Right lobe of liver (tissue), 6 donors: Measurements from ENCODE around the gene RBBP4. TPM values are rescaled to one million over a fixed set of nuclear protein-coding genes. Genes with fewer than 3 reads are reported as not detected.
A peak's percentile ranks its signal among the peaks of the same experiment; 100 is the strongest.
"Not testable (repeated sequence)": the region's sequence is repeated elsewhere in the genome, so short reads cannot be mapped to it uniquely, and the experiment has no call there.

ENCODE experiments used
- ATAC-seq, 4 donors: fragments of 200-7000 bp; cut with Tn5 transposase; one replicate each; pipeline ENCODE4 v1.9.1; 2020; ENCODE audit warnings: mild to moderate bottlenecking in 4 of 4, moderate library complexity in 4 of 4
- DNase-seq, 3 donors: peaks; one replicate each; pipeline ENCODE4 v3.0.0-alpha.2; 2020
- H3K27ac ChIP-seq, 3 donors: fragments of 200-600 bp; one replicate each; pipeline ENCODE4 v1.8.0; 2022
- H3K27me3 ChIP-seq, 2 donors: fragments of 200-600 bp; one replicate each; pipeline ENCODE4 v1.8.0; 2022
- H3K36me3 ChIP-seq, 4 donors: fragments of 200-600 bp; sonication (generic) in 1 of 4; one replicate each; pipeline versions ENCODE4 v1.5.1 to v1.8.0; 2017 to 2022; ENCODE audit warnings: control low read depth in 1 of 4
- H3K4me1 ChIP-seq, 4 donors: fragments of 200-600 bp; sonication (generic) in 1 of 4; one replicate each; pipeline versions ENCODE4 v1.5.1 to v1.8.0; 2017 to 2022; ENCODE audit warnings: control low read depth in 1 of 4
- H3K4me3 ChIP-seq, 3 donors: fragments of 200-600 bp; one replicate each; pipeline ENCODE4 v1.8.0; 2022
- H3K9me3 ChIP-seq, 4 donors: fragments of 200-600 bp; sonication (generic) in 1 of 4; one replicate each; pipeline versions ENCODE4 v1.5.1 to v1.8.0; 2017 to 2022; ENCODE audit warnings: control low read depth in 1 of 4
- POLR2A ChIP-seq: fragments of 450-650 bp; IDR thresholded peaks from one replicate; pipeline ENCODE4 v1.6.1; 2017; ENCODE audit warnings: antibody characterized with exemption, mild to moderate bottlenecking
- WGBS: methylation state at CpG from one replicate; pipeline ENCODE4 v1.1.6; 2018; ENCODE audit warnings: low coverage, low lambda C conversion rate; ENCODE audit not compliant: insufficient coverage; ENCODE audit errors: missing lambda C conversion rate; 5-methylcytosine and 5-hydroxymethylcytosine counted together
- intact Hi-C, 2 donors: fragments of 100-400 bp; cut with DNase I; formaldehyde crosslinking; loops; one replicate each; pipeline versions ENCODE4 v1.11.2 to v1.14.1; 2022
- total RNA-seq, 6 experiments: library from RNA; depleted of rRNA in 2 of 6; stranded (reverse); fragments of >200 nt in 2 of 6; fragmentation: NEBNext Ultra II Directional in 3 of 6; extraction: Animal tissue kit (Norgen Biotek cat#: 25700) in 3 of 6; gene quantifications; one replicate each; pipeline versions ENCODE4 v1.1.0 to v1.2.4, GENCODE V29; 2016 to 2023
- TF ChIP-seq, protein P1 (sequence below), 4 donors: fragments of 200-600 bp in 3 of 4; fragments of 450-650 bp in 1 of 4; IDR thresholded peaks; one replicate each; pipeline versions ENCODE4 v1.5.1 to v1.8.0; 2016 to 2022; ENCODE audit warnings: antibody characterized with exemption in 4 of 4, mild to moderate bottlenecking in 2 of 4
- donor health status: DM: no; HTN: yes; CAD: no.
- donor health status: DM: no; HTN: no; CAD: no.
- donor health status: DM: no; HTN: no; CAD: no.
- donor health status: DM: no; HTN: yes; CAD: no.
- donor health status: DM: no; HTN: yes; CAD: no.

Gene RBBP4
- total RNA-seq, 6 experiments from 2014 or later = 50.1 to 66.1 (median 58.8) TPM

GRCh38 chr1:32695098-32695904 is 44.3 kb downstream of the RBBP4 start:
- Histone ChIP-seq H3K27me3 (no peaks in the 10 kb centered on the region), H3K9me3 (no peaks in the 10 kb centered on the region), H3K27ac (no peak overlapping the region), H3K4me1 (peaks cover 0 to 9% (median 2%) of the 10 kb centered on the region in 4 donors), H3K4me3 (no peak overlapping the region), H3K36me3 (no peaks in the 10 kb centered on the region)
- TF ChIP-seq, protein P1, sequence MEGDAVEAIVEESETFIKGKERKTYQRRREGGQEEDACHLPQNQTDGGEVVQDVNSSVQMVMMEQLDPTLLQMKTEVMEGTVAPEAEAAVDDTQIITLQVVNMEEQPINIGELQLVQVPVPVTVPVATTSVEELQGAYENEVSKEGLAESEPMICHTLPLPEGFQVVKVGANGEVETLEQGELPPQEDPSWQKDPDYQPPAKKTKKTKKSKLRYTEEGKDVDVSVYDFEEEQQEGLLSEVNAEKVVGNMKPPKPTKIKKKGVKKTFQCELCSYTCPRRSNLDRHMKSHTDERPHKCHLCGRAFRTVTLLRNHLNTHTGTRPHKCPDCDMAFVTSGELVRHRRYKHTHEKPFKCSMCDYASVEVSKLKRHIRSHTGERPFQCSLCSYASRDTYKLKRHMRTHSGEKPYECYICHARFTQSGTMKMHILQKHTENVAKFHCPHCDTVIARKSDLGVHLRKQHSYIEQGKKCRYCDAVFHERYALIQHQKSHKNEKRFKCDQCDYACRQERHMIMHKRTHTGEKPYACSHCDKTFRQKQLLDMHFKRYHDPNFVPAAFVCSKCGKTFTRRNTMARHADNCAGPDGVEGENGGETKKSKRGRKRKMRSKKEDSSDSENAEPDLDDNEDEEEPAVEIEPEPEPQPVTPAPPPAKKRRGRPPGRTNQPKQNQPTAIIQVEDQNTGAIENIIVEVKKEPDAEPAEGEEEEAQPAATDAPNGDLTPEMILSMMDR (IDR thresholded peaks at IDR 0.05) = no peak
- TF ChIP-seq POLR2A = no peak
- peak; percentile 49 to 74 (median 59) for ATAC-seq
- intact Hi-C loops = no loop called here
- peak; percentile 55 to 70 (median 65) for DNase-seq
- WGBS = 73% methylated on average over 8 of the region's 17 CpGs

- H3K9me3 ChIP-seq = no peaks in the 10 kb centered on the region
- no peak overlapping the region for H3K27ac ChIP-seq
- no peak for ATAC-seq
Observed at GRCh38 chr1:32696041-32696440, 45.0 kb downstream of the RBBP4 start.

GRCh38 chr1:32696996-32697395 is 46.0 kb downstream of the RBBP4 start:
- ATAC-seq, H3K4me1 ChIP-seq, H3K27me3 ChIP-seq, H3K9me3 ChIP-seq, H3K4me3 ChIP-seq, H3K36me3 ChIP-seq, intact Hi-C loops, H3K27ac ChIP-seq: not testable (repeated sequence)
- WGBS = 92% methylated on average over 2 of the region's 8 CpGs
- DNase-seq = peak in 1 of 3 donors; percentile 8

More at GRCh38 chr1:32696041-32696440, 45.0 kb downstream of the RBBP4 start:
- no peaks in the 10 kb centered on the region for H3K36me3 ChIP-seq
- peak in 1 of 3 donors; percentile 3 for DNase-seq
- intact Hi-C loops = no loop called here
- H3K4me3 ChIP-seq = no peak overlapping the region
- no peak for TF ChIP-seq POLR2A
- TF ChIP-seq, protein P1 (IDR thresholded peaks at IDR 0.05) = no peak
- 90% methylated on average over 9 of the region's 9 CpGs for WGBS
- H3K4me1 ChIP-seq = peaks cover 0 to 9% (median 2%) of the 10 kb centered on the region in 4 donors
- no peaks in the 10 kb centered on the region for H3K27me3 ChIP-seq

- no peaks in the 10 kb centered on the region for H3K27me3 ChIP-seq
Observed at GRCh38 chr1:32701421-32701911, 50.5 kb downstream of the RBBP4 start.

More at GRCh38 chr1:32701421-32701911, 50.5 kb downstream of the RBBP4 start:
- peak in 3 of 4 donors; percentile 30 to 33 (median 31) for ATAC-seq
- H3K4me1 ChIP-seq = peaks cover 0 to 8% (median 2%) of the 10 kb centered on the region in 4 donors
- peak in 1 of 3 donors; percentile 34 for DNase-seq
- H3K27ac ChIP-seq = no peak overlapping the region
- intact Hi-C loops = loop anchor here in 1 of 2 donors (10.0 kb wide), 1 partner anchor 173 kb away; the partner anchor contains the start of gene FNDC5
- 46% methylated on average over 3 of the region's 6 CpGs for WGBS
- H3K4me3 ChIP-seq = no peak overlapping the region
- H3K9me3 ChIP-seq = no peaks in the 10 kb centered on the region
- TF ChIP-seq, protein P1 (IDR thresholded peaks at IDR 0.05) = no peak
- TF ChIP-seq POLR2A = no peak
- no peaks in the 10 kb centered on the region for H3K36me3 ChIP-seq
